GM12878 (cell line): ENCODE results near the gene ZNF474.

Experiments
- CTCF ChIP-seq, 3 experiments: IDR thresholded peaks in 2 of 3; conservative IDR thresholded peaks in 1 of 3; 2 replicates each; pipeline ENCODE4 v1.5.1; 2011; ENCODE audit warnings: low read depth in 3 of 3, low read length in 3 of 3, mild to moderate bottlenecking in 3 of 3, control low read depth in 2 of 3, moderate library complexity in 2 of 3, inconsistent platforms in 1 of 3, mixed read lengths in 1 of 3; ENCODE audit not compliant: control insufficient read depth in 2 of 3, insufficient read depth in 1 of 3; ENCODE audit errors: extremely low read depth in 1 of 3
- MXI1 ChIP-seq: fragments of 150-350 bp; IDR thresholded peaks from 2 replicates; pipeline ENCODE4 v1.6.1; 2011; ENCODE audit warnings: low read depth, mild to moderate bottlenecking, inconsistent platforms, low read length, improper control_type of control experiment
- POLR2A ChIP-seq: IDR thresholded peaks from 2 replicates; pipeline ENCODE4 v1.6.1; 2011; ENCODE audit warnings: low read depth, mild to moderate bottlenecking, low read length
- POLR2AphosphoS5 ChIP-seq: IDR thresholded peaks from 2 replicates; pipeline ENCODE4 v1.6.1; 2011; ENCODE audit warnings: mild to moderate bottlenecking, low read length, inconsistent platforms
- RAD21 ChIP-seq: IDR thresholded peaks from 2 replicates; pipeline ENCODE4 v1.6.1; 2011; ENCODE audit warnings: mild to moderate bottlenecking, low read depth, low read length, moderate library complexity; ENCODE audit not compliant: insufficient read depth
- TAF1 ChIP-seq: IDR thresholded peaks from 2 replicates; pipeline ENCODE4 v1.6.1; 2011; ENCODE audit warnings: mild to moderate bottlenecking, low read depth, low read length, borderline replicate concordance

GRCh38 chr5:122101636-122102285 is 27.6 kb upstream of the ZNF474 start:
- TF ChIP-seq POLR2A, result no peak
- no peak for TF ChIP-seq TAF1
- TF ChIP-seq POLR2AphosphoS5, result no peak
- TF ChIP-seq CTCF (IDR thresholded peaks at IDR 0.05 in 2 of 3, conservative IDR thresholded peaks at IDR 0.05 in 1 of 3; ENCODE audit: control insufficient read depth in 2 of 3, extremely low read depth in 1 of 3, insufficient read depth in 1 of 3, low read depth in 3 of 3, low read length in 3 of 3), result peak; percentile 47 to 54 (median 50)
- TF ChIP-seq RAD21, result peak; percentile 75
- no peak for TF ChIP-seq MXI1
